HepG2 (cell line): Measurements from ENCODE around the gene DDTL. TPM values are rescaled to one million over a fixed set of nuclear protein-coding genes. Genes with fewer than 3 reads are reported as not detected.
A peak's percentile ranks its signal among the peaks of the same experiment; 100 is the strongest.
"Not testable (repeated sequence)": the region's sequence is repeated elsewhere in the genome, so short reads cannot be mapped to it uniquely, and the experiment has no call there.

Source experiments
- ATAC-seq: fragments of 200-7000 bp; cut with Tn5 transposase; 3 replicates; pipeline ENCODE4 v1.9.1; 2020; ENCODE audit warnings: mild to moderate bottlenecking, moderate library complexity
- Bru-seq: library from RNA; stranded (reverse); fragments of 400-500 nt; gene quantifications from one replicate; lab custom pipeline; 2021; lab: Mats Ljungman, UMichigan
- BruChase-seq, 2 experiments: library from RNA; stranded (reverse); fragments of 400-500 nt; gene quantifications; one replicate each; lab custom pipeline; 2021; lab: Mats Ljungman, UMichigan
- BruUV-seq: library from RNA; stranded (reverse); fragments of 400-500 nt; replicated peaks from 2 replicates; lab custom pipeline; 2021; lab: Mats Ljungman, UMichigan
- CTCF ChIA-PET: fragments of 300-600 bp; formaldehyde crosslinking; extraction: SDS; loops from one replicate; lab custom pipeline; 2021; ENCODE audit warnings: low total read pairs, inconsistent platforms, low intra/inter-chr PET ratio; lab: Yijun Ruan, JAX
- POLR2A ChIA-PET: fragments of 350-600 bp; sonication (Branson Sonifier 250); formaldehyde crosslinking; loops from one replicate; lab custom pipeline; 2020; ENCODE audit warnings: antibody characterized with exemption, inconsistent platforms; lab: Yijun Ruan, JAX
- DNase-seq: peaks from one replicate; pipeline ENCODE4 v3.0.0-alpha.2; 2015; ENCODE audit warnings: low spot score
- FAIRE-seq: peaks from 3 replicates; lab custom pipeline; 2011; peaks lifted over from hg19 to GRCh38; lab: Jason Lieb, UNC
- H2AFZ ChIP-seq: one replicate; pipeline ENCODE4 v1.6.1; 2011; ENCODE audit warnings: low read length, inconsistent platforms
- H3K27ac ChIP-seq: fragments of 300-600 bp; 3 replicates; pipeline ENCODE4 v1.8.0; 2011; ENCODE audit warnings: mixed run types, mild to moderate bottlenecking, mixed read lengths, low read length, inconsistent platforms; ENCODE audit not compliant: insufficient read depth; ENCODE audit errors: extremely low read length
- H3K27me3 ChIP-seq, 2 experiments: fragments of 200-600 bp in 1 of 2; 2 replicates in 1 of 2; 3 replicates in 1 of 2; pipeline versions ENCODE4 v1.6.0 to v1.8.0; 2011; ENCODE audit warnings: low read length in 2 of 2, mild to moderate bottlenecking in 2 of 2, moderate library complexity in 2 of 2, inconsistent platforms in 1 of 2; ENCODE audit not compliant: insufficient read depth in 2 of 2, control insufficient read depth in 1 of 2
- H3K36me3 ChIP-seq, 2 experiments: fragments of 200-600 bp in 1 of 2; replicated peaks in 1 of 2; 2 replicates in 1 of 2; 3 replicates in 1 of 2; pipeline versions ENCODE4 v1.5.1 to v1.8.0; 2011; ENCODE audit warnings: low read length in 2 of 2, inconsistent platforms in 1 of 2; ENCODE audit not compliant: insufficient read depth in 2 of 2, control insufficient read depth in 1 of 2
- H3K4me1 ChIP-seq: 2 replicates; pipeline ENCODE4 v1.5.1; 2012; ENCODE audit warnings: low read length, inconsistent platforms; ENCODE audit not compliant: insufficient read depth
- H3K4me2 ChIP-seq: 2 replicates; pipeline ENCODE4 v1.6.0; 2011; ENCODE audit warnings: low read depth, low read length, inconsistent platforms
- H3K4me3 ChIP-seq, 3 experiments: fragments of 200-600 bp in 1 of 3; sonication (generic), shearing (Covaris generic) in 1 of 3; replicated peaks in 1 of 3; 2 replicates each; pipeline ENCODE4 v1.5.1; 2011 to 2016; ENCODE audit warnings: low read length in 3 of 3, inconsistent platforms in 2 of 3, low read depth in 2 of 3, mild to moderate bottlenecking in 2 of 3, control low read depth in 1 of 3, mixed read lengths in 1 of 3; ENCODE audit not compliant: insufficient read depth in 1 of 3
- H3K79me2 ChIP-seq: one replicate; pipeline ENCODE4 v1.6.1; 2011; ENCODE audit warnings: low read length, inconsistent platforms; ENCODE audit not compliant: insufficient read depth
- H3K9ac ChIP-seq: 2 replicates; pipeline ENCODE4 v1.6.0; 2011; ENCODE audit warnings: mild to moderate bottlenecking, low read depth, low read length, inconsistent platforms; ENCODE audit not compliant: insufficient read depth
- H3K9me3 ChIP-seq: 2 replicates; pipeline ENCODE4 v1.5.1; 2012; ENCODE audit warnings: mild to moderate bottlenecking, low read length
- H4K20me1 ChIP-seq: 2 replicates; pipeline ENCODE4 v1.6.0; 2011; ENCODE audit warnings: inconsistent platforms, mild to moderate bottlenecking, low read length, moderate library complexity; ENCODE audit not compliant: insufficient read depth
- ERF ChIP-seq: IDR thresholded peaks from 2 replicates; pipeline ENCODE4 v1.6.1; 2018; ENCODE audit warnings: missing biosample characterization, missing genetic modification reagents
- LCORL ChIP-seq, 2 experiments: fragments of 450-650 bp in 1 of 2; sonication (generic) in 1 of 2; formaldehyde crosslinking in 1 of 2; IDR thresholded peaks; 2 replicates each; pipeline versions ENCODE4 v1.5.0 to v1.6.1; 2017 to 2020; ENCODE audit warnings: antibody characterized with exemption in 1 of 2, missing genetic modification reagents in 1 of 2
- NPAS2 ChIP-seq: sonication (generic); formaldehyde crosslinking; IDR thresholded peaks from 2 replicates; pipeline ENCODE4 v1.8.0; 2022; ENCODE audit warnings: mild to moderate bottlenecking, missing genetic modification reagents, borderline replicate concordance
- ZGPAT ChIP-seq: IDR thresholded peaks from 2 replicates; pipeline ENCODE4 v1.6.1; 2016; ENCODE audit warnings: mild to moderate bottlenecking
- ZMYM2 ChIP-seq: sonication (generic); formaldehyde crosslinking; IDR thresholded peaks from 2 replicates; pipeline ENCODE4 v1.8.0; 2022; ENCODE audit warnings: mild to moderate bottlenecking, missing genetic modification reagents
- ZNF574 ChIP-seq: sonication (generic); formaldehyde crosslinking; IDR thresholded peaks from 2 replicates; pipeline ENCODE4 v1.4.0; 2020; ENCODE audit warnings: missing genetic modification reagents
- WGBS: methylation state at CpG from one replicate; pipeline ENCODE4 v1.1.6; 2017; ENCODE audit warnings: low lambda C conversion rate; 5-methylcytosine and 5-hydroxymethylcytosine counted together
- in situ Hi-C: cut with HindIII; loops from 2 replicates; pipeline ENCODE4 v1.10.0; 2017; ENCODE audit warnings: low pct_unique_long_range_greater_than_20kb; ENCODE audit not compliant: extremely low pct_ligation_motif_present
- intact Hi-C: fragments of 100-400 bp; cut with micrococcal nuclease; formaldehyde crosslinking; loops from one replicate; pipeline ENCODE4 v1.10.0; 2022; ENCODE audit not compliant: unreplicated experiment
- long read RNA-seq, 2 experiments: library from RNA in 1 of 2; library from polyadenylated mRNA in 1 of 2; stranded (forward) in 1 of 2; unstranded in 1 of 2; transcript quantifications; one replicate each; pipeline ENCODE4 v2.0.0, GENCODE V29; 2019 to 2022
- polyA minus RNA-seq, 3 experiments: library from RNA; depleted of rRNA, polyadenylated mRNA; stranded (reverse); fragments of >200 nt; gene quantifications; 2 replicates each; pipeline ENCODE4 v1.2.3, GENCODE V29; 2011; ENCODE audit warnings: low replicate concordance in 1 of 3
- polyA plus RNA-seq, 8 experiments: library from polyadenylated mRNA; depleted of rRNA in 3 of 8; stranded (reverse) in 7 of 8; unstranded in 1 of 8; fragments of >200 nt; fragmentation: Illumina TruSeq in 4 of 8; extraction: Trizol in 4 of 8; gene quantifications; 2 replicates each; pipeline versions ENCODE4 v1.2.1 to v1.2.3, GENCODE V29; 2011 to 2016; ENCODE audit warnings: low read depth in 4 of 8, missing spikeins in 1 of 8, mixed read lengths in 1 of 8; ENCODE audit not compliant: insufficient read depth in 1 of 8
- total RNA-seq, 5 experiments: library from RNA; depleted of rRNA; stranded (reverse); fragments of >200 nt; fragmentation: Illumina TruSeq; extraction: Trizol; gene quantifications; 2 replicates each; pipeline ENCODE4 v1.2.3, GENCODE V29; 2016; ENCODE audit warnings: low read depth in 1 of 5

The DDTL gene
- 0.31 TPM in 1 of 2 replicates, not detected in the other for total RNA-seq (2016; rRNA removed; fragmentation: Illumina TruSeq; extraction: Trizol)
- total RNA-seq (2016; cell fraction: cytosol; rRNA removed; fragmentation: Illumina TruSeq; extraction: Trizol; ENCODE audit: low read depth): 0.30 TPM in 1 of 2 replicates, not detected in the other
- 0.13 and 0.26 TPM in 2 replicates for total RNA-seq (2016; cell fraction: insoluble cytoplasmic fraction; rRNA removed; fragmentation: Illumina TruSeq; extraction: Trizol)
- 0.28 TPM in 1 of 2 replicates, not detected in the other for total RNA-seq (2016; cell fraction: membrane; rRNA removed; fragmentation: Illumina TruSeq; extraction: Trizol)
- total RNA-seq (2016; cell fraction: nucleus; rRNA removed; fragmentation: Illumina TruSeq; extraction: Trizol): 0.28 TPM in 1 of 2 replicates, not detected in the other
- polyA plus RNA-seq (2011; rRNA removed): 0.07 TPM in 1 of 2 replicates, not detected in the other
- polyA plus RNA-seq (2011; cell fraction: cytosol; rRNA removed): not detected in 2 replicates
- polyA plus RNA-seq (2011; cell fraction: nucleus; rRNA removed): 0.10 TPM in 1 of 2 replicates, not detected in the other
- polyA plus RNA-seq (2012): 4.9 and 5.3 TPM in 2 replicates
- 0.10 TPM in 1 of 2 replicates, not detected in the other for polyA plus RNA-seq (2016; cell fraction: cytosol; fragmentation: Illumina TruSeq; extraction: Trizol; ENCODE audit: low read depth)
- polyA plus RNA-seq (2016; cell fraction: insoluble cytoplasmic fraction; fragmentation: Illumina TruSeq; extraction: Trizol; ENCODE audit: low read depth): 0.23 TPM in 1 of 2 replicates, not detected in the other
- polyA plus RNA-seq (2016; cell fraction: membrane; fragmentation: Illumina TruSeq; extraction: Trizol; ENCODE audit: low read depth): not detected in 2 replicates
- polyA plus RNA-seq (2016; cell fraction: nucleus; fragmentation: Illumina TruSeq; extraction: Trizol; ENCODE audit: insufficient read depth, low read depth): not detected in 2 replicates
- 0.22 and 11.7 TPM in 2 replicates for polyA minus RNA-seq (2011; rRNA and poly(A)+ RNA removed; ENCODE audit: low replicate concordance)
- polyA minus RNA-seq (2011; cell fraction: cytosol; rRNA and poly(A)+ RNA removed): not detected in 2 replicates
- polyA minus RNA-seq (2011; cell fraction: nucleus; rRNA and poly(A)+ RNA removed): not detected in 2 replicates
- percentile 21 among the genes with signal in this experiment for Bru-seq, nascent RNA
- not detected for BruChase-seq, experiment 1, labeled RNA remaining after a 6-hour chase
- percentile 20 among the genes with signal in this experiment for BruChase-seq, experiment 2, labeled RNA remaining after a 2-hour chase
- long read RNA-seq, experiment 1, partial matches to known transcripts: 1 of 1 reads
- long read RNA-seq, experiment 1, other reads (novel, unspliced or antisense): 0 of 1 reads
- long read RNA-seq, experiment 2, partial matches to known transcripts: 2 of 3 reads
- long read RNA-seq, experiment 2, other reads (novel, unspliced or antisense): 1 of 3 reads

GRCh38 chr22:23966568-23966967 lies at the start of gene DDTL:
DDTL (plus strand) TSS chr22:23966888; CDS start chr22:23966915, 27 bp downstream.
- H3K79me2 ChIP-seq, H3K9me3 ChIP-seq, H3K27me3 ChIP-seq, BruUV-seq, intact Hi-C loops, H3K27ac ChIP-seq, POLR2A ChIA-PET, H2AFZ ChIP-seq, CTCF ChIA-PET, H4K20me1 ChIP-seq, H3K4me2 ChIP-seq, DNase-seq, H3K4me3 ChIP-seq, H3K9ac ChIP-seq, H3K4me1 ChIP-seq: not testable (repeated sequence)
- ATAC-seq: peak; percentile 97
- FAIRE-seq: peak; percentile 87
- H3K36me3 ChIP-seq: peaks cover 2 to 24% of the 10 kb centered on the region in 2 experiments
- no CpG with 5 or more reads among the region's 30 CpGs for WGBS
- in situ Hi-C loops: loop anchor here (5.0 kb wide), 1 partner anchor 39 kb away; no protein-coding TSS in a partner anchor

- Histone ChIP-seq H3K27ac (peak overlapping the region; percentile 59), H3K36me3 (peaks cover 3 to 24% of the 10 kb centered on the region in 2 experiments; a peak in 4 of 5 replicates), H3K4me1 (peaks cover 36% of the 10 kb centered on the region), H3K9ac (0 out of 2 replicates have a peak overlapping the region, but pooled peaks have one; percentile 6)
- POLR2A ChIA-PET: interaction anchor here (0.9 to 2.6 kb wide), 4 partner anchors 24 to 89 kb away, joined by 4 to 15 read pairs (median 6); partner anchors contain the start of genes MIF and SLC2A11
- in situ Hi-C loops; H3K9me3 ChIP-seq; H3K27me3 ChIP-seq; H3K4me3 ChIP-seq; BruUV-seq; H3K79me2 ChIP-seq; H2AFZ ChIP-seq; DNase-seq; FAIRE-seq; CTCF ChIA-PET; H3K4me2 ChIP-seq; H4K20me1 ChIP-seq; TF ChIP-seq LCORL (IDR thresholded peaks at IDR 0.05): not testable (repeated sequence)
- ATAC-seq: peak; percentile 38; the same call in 2 of the 3 replicates
- WGBS: 38% methylated on average over 1 of the region's 1 CpG
- intact Hi-C loops: loop anchor here (2.0 kb wide), 1 partner anchor 25 kb away; the partner anchor contains the start of gene MIF
- TF ChIP-seq ZGPAT (CRISPR knock-in tag) (peak; percentile 32; the same call in 1 of the 2 replicates), LCORL (CRISPR knock-in tag; IDR thresholded peaks at IDR 0.05) (0 out of 2 replicates have a peak, but pooled peaks have one; percentile 30), ERF (CRISPR knock-in tag) (0 out of 2 replicates have a peak, but pooled peaks have one; percentile 19), NPAS2 (0 out of 2 replicates have a peak, but pooled peaks have one; percentile 24), ZNF574 (0 out of 2 replicates have a peak, but pooled peaks have one; percentile 14), ZMYM2 (CRISPR knock-in tag) (peak; percentile 73)
Measured at GRCh38 chr22:23920267-23920611, 46.4 kb upstream of the DDTL start.
